ENCODE results near the gene RET. TPM values are rescaled to one million over a fixed set of nuclear protein-coding genes. Genes with fewer than 3 reads are reported as not detected.

Gene RET
- total and polyA plus RNA-seq, 2 of the 13 experiments (the other 11 are each of a cell fraction or from before 2014, with no cell fraction given): 0.02 TPM; not detected in 1

- FAIRE-seq (no peak), ATAC-seq (no peak), DNase-seq (ENCODE audit: low spot score) (no peak)
- no TSS peak for BruUV-seq (replicated peaks)
- Histone ChIP-seq H3K9me3 (ENCODE audit: low read length) (no peaks in the 10 kb centered on the region), H4K20me1 (ENCODE audit: insufficient read depth, low read length) (no peaks in the 10 kb centered on the region), H3K79me2 (ENCODE audit: insufficient read depth, low read length) (no peaks in the 10 kb centered on the region), H3K4me1 (ENCODE audit: insufficient read depth, low read length) (0 out of 2 replicates have a peak, but pooled peaks cover 5% of the 10 kb centered on the region), H3K9ac (ENCODE audit: insufficient read depth, low read depth, low read length) (no peak overlapping the region), H3K4me2 (ENCODE audit: low read depth, low read length) (no peak overlapping the region), H3K27me3 (ENCODE audit: control insufficient read depth in 1 of 2, insufficient read depth in 2 of 2, low read length in 2 of 2) (peaks cover 5 to 37% of the 10 kb centered on the region in 2 experiments; a peak in 4 of 5 replicates), H3K4me3 (replicated peaks in 1 of 3; ENCODE audit: insufficient read depth in 1 of 3, low read depth in 2 of 3, low read length in 3 of 3) (no peak overlapping the region), H3K36me3 (replicated peaks in 1 of 2; ENCODE audit: control insufficient read depth in 1 of 2, insufficient read depth in 2 of 2, low read length in 2 of 2) (no peaks in the 10 kb centered on the region), H2AFZ (ENCODE audit: low read length) (no peak overlapping the region), H3K27ac (ENCODE audit: extremely low read length, insufficient read depth, low read length) (no peak overlapping the region)
- CTCF ChIA-PET (ENCODE audit: low intra/inter-chr PET ratio, low total read pairs): no interaction called here
- in situ Hi-C loops (cut with HindIII; ENCODE audit: extremely low pct_ligation_motif_present, low pct_unique_long_range_greater_than_20kb) (no loop called here), intact Hi-C loops (cut with micrococcal nuclease; ENCODE audit: unreplicated experiment) (no loop called here)
- WGBS (ENCODE audit: low lambda C conversion rate): no CpG with 5 or more reads among the region's 1 CpG
- POLR2A ChIA-PET: no interaction called here
- TF ChIP-seq TAF15 (IDR thresholded peaks at IDR 0.05; ENCODE audit: low read depth, low read length, poor library complexity, severe bottlenecking) (no peak), ZNF280D (CRISPR knock-in tag; IDR thresholded peaks at IDR 0.05) (no peak), SMYD3 (CRISPR knock-in tag; IDR thresholded peaks at IDR 0.05) (no peak), SIN3B (IDR thresholded peaks at IDR 0.05; ENCODE audit: low read length) (no peak)
These were observed 11.6 kb upstream of the RET start for GRCh38 chr10:43065234-43065633.

GRCh38 chr10:43065761-43066160, 11.1 kb upstream of the RET start:
- ChIA-PET POLR2A (no interaction called here), CTCF (ENCODE audit: low intra/inter-chr PET ratio, low total read pairs) (no interaction called here)
- H3K79me2 ChIP-seq (ENCODE audit: insufficient read depth, low read length): no peaks in the 10 kb centered on the region
- ATAC-seq: no peak
- H3K9ac ChIP-seq (ENCODE audit: insufficient read depth, low read depth, low read length): no peak overlapping the region
- in situ Hi-C loops (cut with HindIII; ENCODE audit: extremely low pct_ligation_motif_present, low pct_unique_long_range_greater_than_20kb): no loop called here
- peaks cover 2 to 37% of the 10 kb centered on the region in 2 experiments; a peak in 4 of 5 replicates for H3K27me3 ChIP-seq (ENCODE audit: control insufficient read depth in 1 of 2, insufficient read depth in 2 of 2, low read length in 2 of 2)
- no peak overlapping the region for H3K4me2 ChIP-seq (ENCODE audit: low read depth, low read length)
- no peak overlapping the region for H3K27ac ChIP-seq (ENCODE audit: extremely low read length, insufficient read depth, low read length)
- no peaks in the 10 kb centered on the region for H3K36me3 ChIP-seq (replicated peaks in 1 of 2; ENCODE audit: control insufficient read depth in 1 of 2, insufficient read depth in 2 of 2, low read length in 2 of 2)
- H4K20me1 ChIP-seq (ENCODE audit: insufficient read depth, low read length): no peaks in the 10 kb centered on the region
- no TSS peak for BruUV-seq (replicated peaks)
- no peak for FAIRE-seq
- no peak overlapping the region for H3K4me3 ChIP-seq (replicated peaks in 1 of 3; ENCODE audit: insufficient read depth in 1 of 3, low read depth in 2 of 3, low read length in 3 of 3)
- no peaks in the 10 kb centered on the region for H3K9me3 ChIP-seq (ENCODE audit: low read length)
- intact Hi-C loops (cut with micrococcal nuclease; ENCODE audit: unreplicated experiment): no loop called here
- no peak for DNase-seq (ENCODE audit: low spot score)
- 21% methylated on average over 4 of the region's 6 CpGs for WGBS (ENCODE audit: low lambda C conversion rate)
- 0 out of 2 replicates have a peak, but pooled peaks cover 5% of the 10 kb centered on the region for H3K4me1 ChIP-seq (ENCODE audit: insufficient read depth, low read length)
- H2AFZ ChIP-seq (ENCODE audit: low read length): no peak overlapping the region
- TF ChIP-seq ZNF589 (CRISPR knock-in tag; conservative IDR thresholded peaks at IDR 0.05) (no peak), ZNF563 (CRISPR knock-in tag; IDR thresholded peaks at IDR 0.05) (no peak), ZNF441 (CRISPR knock-in tag; IDR thresholded peaks at IDR 0.05; ENCODE audit: borderline replicate concordance) (no peak), PATZ1 (CRISPR knock-in tag; IDR thresholded peaks at IDR 0.05) (no peak), ZBTB2 (CRISPR knock-in tag; IDR thresholded peaks at IDR 0.05; ENCODE audit: low read depth) (no peak), NR0B2 (CRISPR knock-in tag; IDR thresholded peaks at IDR 0.05) (no peak), ELF4 (CRISPR knock-in tag; IDR thresholded peaks at IDR 0.05; ENCODE audit: borderline replicate concordance) (no peak)

All from HepG2 (cell line).